GM21447 (cell line): ENCODE results near the gene PAFAH1B1.
"Not testable (repeated sequence)": the region's sequence is repeated elsewhere in the genome, so short reads cannot be mapped to it uniquely, and the experiment has no call there.

Source experiments
- ATAC-seq: cut with Tn5 transposase; IDR thresholded peaks from one replicate; pipeline ENCODE4 v1.9.1; 2021; ENCODE audit not compliant: unreplicated experiment

PAFAH1B1 gene

DNA sequence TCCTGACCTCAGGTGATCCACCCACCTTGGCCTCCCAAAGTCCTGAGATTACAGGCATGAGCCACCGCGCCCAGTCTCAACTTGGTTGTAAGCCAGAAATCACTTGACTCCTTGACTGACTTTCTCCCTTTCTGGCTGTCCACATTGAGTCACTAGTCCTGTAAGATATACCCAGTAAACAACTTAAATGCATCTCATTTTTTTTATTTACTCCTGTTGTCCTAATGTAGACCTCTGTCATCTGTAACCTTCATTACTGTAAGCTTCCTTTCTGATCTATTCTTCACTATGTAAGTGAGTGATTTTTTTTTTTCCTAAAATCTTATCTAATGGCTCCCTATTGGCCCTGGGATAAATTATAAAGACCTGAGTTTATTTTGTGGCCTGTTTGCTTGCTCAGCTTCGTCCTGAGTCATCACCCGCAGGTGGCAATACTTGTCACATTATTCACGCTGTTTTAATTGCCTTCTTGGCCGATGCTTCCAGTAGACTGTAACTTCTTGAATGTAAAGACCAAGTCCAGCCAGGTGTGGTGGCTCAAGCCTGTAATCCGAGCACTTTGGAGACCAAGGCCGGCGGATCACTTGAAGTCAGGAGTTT lies 41.0 kb downstream of the PAFAH1B1 start:
- no peak for ATAC-seq

DNA sequence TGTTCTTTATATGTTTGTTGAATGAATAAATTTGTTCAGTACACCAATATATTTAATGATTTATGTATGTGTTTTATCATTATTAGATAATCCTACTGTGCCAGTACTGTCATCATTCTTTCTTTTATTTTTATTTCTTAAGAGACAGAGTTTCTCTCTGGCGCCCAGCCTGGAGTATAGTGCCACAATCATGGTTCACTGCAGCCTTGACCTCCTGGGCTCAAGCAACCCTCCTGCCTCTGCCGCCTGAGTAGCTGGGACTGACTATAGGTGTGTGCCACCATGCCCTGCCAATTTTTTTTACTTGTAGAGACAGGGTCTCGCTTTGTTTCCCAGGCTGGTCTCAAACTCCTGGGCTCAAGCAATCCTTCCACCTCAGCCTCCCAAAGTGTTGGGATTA lies 41.8 kb downstream of the PAFAH1B1 start:
- ATAC-seq: no peak

GRCh38 chr17:2635675-2636074 lies 42.2 kb downstream of the PAFAH1B1 start:
- ATAC-seq: no peak

- ATAC-seq: no peak
Measured at GRCh38 chr17:2636169-2636930, 42.9 kb downstream of the PAFAH1B1 start.

- ATAC-seq: no peak
Measured at GRCh38 chr17:2637422-2637821, 44.0 kb downstream of the PAFAH1B1 start.

- ATAC-seq: no peak
Measured at GRCh38 chr17:2644971-2645370, 51.5 kb downstream of the PAFAH1B1 start.

DNA sequence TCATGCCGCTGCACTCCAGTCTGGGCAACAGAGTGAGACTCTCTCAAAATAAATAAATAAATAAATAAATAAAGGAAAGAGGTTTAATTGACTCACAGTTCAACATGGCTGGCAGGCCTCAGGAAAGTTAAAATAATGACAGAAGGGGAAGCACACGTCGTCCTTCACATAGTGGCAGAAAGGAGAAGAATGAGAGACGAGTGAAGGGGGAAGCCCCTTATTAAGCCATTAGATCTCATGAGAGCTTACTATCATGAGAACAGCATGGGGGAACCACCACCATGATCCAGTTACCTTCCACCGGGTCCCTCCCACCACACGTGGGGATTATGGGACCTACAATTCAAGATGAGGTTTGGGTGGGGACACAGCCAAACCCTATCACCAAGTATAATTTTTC lies 54.5 kb downstream of the PAFAH1B1 start:
- ATAC-seq: no peak

GRCh38 chr17:2649191-2649590 lies 55.7 kb downstream of the PAFAH1B1 start:
- no peak for ATAC-seq

DNA sequence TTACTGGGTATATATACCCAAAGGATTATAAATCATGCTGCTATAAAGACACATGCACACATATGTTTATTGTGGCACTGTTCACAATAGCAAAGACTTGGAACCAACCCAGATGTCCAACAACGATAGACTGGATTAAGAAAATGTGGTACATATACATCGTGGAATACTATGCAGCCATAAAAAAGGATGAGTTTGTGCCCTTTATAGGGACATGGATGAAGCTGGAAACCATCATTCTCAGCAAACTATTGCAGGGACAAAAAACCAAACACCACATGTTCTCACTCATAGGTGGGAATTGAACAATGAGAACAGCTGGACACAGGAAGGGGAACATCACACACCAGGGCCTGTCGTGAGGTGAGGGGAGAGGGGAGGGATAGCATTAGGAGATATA lies 59.5 kb downstream of the PAFAH1B1 start:
- not testable (repeated sequence) for ATAC-seq

GRCh38 chr17:2655546-2655945 lies 62.1 kb downstream of the PAFAH1B1 start:
- ATAC-seq: no peak

DNA sequence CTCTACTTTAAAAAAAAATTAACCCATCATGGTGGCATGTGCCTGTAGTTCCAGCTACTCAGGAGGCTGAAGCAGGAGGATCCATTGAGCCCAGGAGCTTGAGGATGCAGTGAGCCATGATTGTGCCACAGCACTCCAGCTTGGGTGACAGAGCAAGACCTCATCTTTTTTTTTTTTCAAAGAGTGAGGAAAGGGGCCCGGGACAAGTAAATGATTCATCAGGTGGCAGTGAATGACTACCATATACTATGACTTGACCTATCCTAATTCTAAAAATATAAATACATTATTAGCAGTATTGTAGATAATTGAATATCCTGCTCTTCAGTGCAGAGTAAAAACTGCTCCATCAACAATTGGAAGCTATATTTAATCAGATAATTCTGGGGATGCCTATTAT lies 62.8 kb downstream of the PAFAH1B1 start:
- no peak for ATAC-seq

DNA sequence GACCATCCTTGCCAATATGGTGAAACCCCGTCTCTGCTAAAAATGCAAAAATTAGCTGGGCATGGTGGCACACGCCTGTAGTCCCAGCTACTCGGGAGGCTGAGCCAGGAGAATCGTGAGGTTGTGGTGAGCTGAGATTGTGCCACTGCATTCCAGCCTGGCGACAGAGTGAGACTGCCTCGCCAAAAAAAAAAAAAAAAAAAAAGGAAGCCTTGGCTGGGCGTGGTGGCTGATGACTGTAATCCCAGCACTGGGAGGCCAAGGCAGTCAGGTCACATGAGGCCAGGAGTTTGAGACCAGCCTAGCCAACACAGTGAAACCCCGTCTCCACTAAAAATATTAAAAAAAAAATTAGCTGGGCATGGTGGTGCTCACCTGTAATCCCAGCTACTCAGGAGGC lies 65.9 kb downstream of the PAFAH1B1 start:
- not testable (repeated sequence) for ATAC-seq

DNA sequence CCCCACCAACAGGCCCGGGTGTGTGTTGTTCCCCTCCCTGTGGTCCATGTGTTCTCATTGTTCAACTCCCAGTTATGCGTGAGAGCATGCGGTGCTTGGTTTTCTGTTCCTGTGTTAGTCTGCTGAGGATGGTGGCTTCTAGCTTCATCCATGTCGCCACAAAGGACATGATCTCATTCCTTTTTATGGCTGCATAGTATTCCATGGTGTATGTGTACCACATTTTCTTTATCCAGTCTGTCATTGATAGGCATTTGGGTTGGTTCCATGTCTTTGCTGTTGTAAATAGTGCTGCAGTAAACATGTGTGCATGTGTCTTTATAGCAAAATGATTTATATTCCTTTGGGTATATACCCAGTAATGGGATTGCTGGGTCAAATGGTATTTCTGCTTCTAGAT lies 67.0 kb downstream of the PAFAH1B1 start:
- not testable (repeated sequence) for ATAC-seq

GRCh38 chr17:2672026-2672425 lies 78.6 kb downstream of the PAFAH1B1 start:
- no peak for ATAC-seq

GRCh38 chr17:2679247-2679646 lies 85.8 kb downstream of the PAFAH1B1 start:
- ATAC-seq: not testable (repeated sequence)

- ATAC-seq: no peak
Measured at GRCh38 chr17:2680961-2681360, 87.5 kb downstream of the PAFAH1B1 start.

- ATAC-seq: no peak
Measured at GRCh38 chr17:2681650-2682049, 88.2 kb downstream of the PAFAH1B1 start.

DNA sequence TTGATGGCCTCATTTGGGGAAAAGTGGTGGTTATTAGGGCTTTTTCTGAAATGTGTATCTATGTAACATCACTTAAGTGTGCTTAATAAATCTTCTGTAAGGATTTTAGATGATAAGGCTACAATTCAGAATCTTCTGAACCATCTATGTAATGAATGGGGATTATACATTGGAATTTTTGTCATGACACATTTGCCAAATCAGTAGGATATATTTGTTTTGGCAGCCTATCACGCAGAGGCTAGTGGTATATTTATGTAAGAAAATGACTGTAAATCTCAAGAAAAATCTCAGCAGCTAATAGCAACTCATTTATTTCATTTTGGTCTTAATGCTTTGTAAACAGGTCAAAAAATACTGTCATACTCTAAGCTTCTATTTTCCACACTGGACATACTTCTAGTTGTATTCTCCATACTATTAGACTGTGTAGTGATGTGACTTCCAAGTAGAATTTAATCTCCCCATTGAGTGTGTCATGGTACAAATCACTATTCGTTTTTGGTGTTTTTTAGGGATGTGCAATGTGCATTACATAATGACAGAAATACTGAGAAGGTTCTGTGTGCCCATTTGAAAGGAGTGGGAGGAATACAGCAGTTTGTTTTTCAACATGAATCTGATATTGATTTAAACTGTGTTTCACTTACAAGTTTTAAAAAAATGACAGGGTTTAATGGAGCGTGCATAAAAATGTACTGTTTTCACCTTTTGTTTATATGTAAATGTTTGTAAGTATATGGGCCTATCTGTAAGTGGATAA lies 88.9 kb downstream of the PAFAH1B1 start:
- no peak for ATAC-seq

- no peak for ATAC-seq
Measured at GRCh38 chr17:2683912-2684311, 90.5 kb downstream of the PAFAH1B1 start.

DNA sequence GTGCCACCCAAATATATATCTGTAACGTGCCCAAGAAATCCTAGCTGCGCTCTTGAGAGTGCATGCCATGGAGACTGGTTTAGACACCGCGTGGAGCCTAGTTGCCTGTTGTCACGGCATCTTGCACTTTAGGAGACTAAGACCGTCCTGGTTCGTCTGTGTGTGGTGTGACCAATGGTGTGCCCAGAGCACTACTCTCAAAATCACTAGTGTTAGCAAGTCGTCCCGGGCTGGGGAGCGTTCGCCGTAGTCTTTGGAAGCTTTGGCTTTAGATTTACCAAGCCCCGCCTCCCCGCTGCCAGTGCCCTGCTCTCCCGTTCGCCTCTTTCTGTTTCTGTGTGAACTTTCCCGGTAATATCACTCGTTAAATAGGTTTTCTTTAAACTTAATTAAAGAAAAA lies 91.1 kb downstream of the PAFAH1B1 start:
- ATAC-seq: no peak

GRCh38 chr17:2685696-2686095 lies 92.2 kb downstream of the PAFAH1B1 start:
- no peak for ATAC-seq

- no peak for ATAC-seq
Measured at GRCh38 chr17:2687074-2687418, 93.6 kb downstream of the PAFAH1B1 start.
